CD14-positive monocyte (primary cell): ENCODE data around the gene ENTREP3. TPM values are rescaled to one million over a fixed set of nuclear protein-coding genes. Genes with fewer than 3 reads are reported as not detected.

Experiments used
- DNase-seq, 3 donors: peaks; one replicate each; pipeline ENCODE4 v3.0.0-alpha.2; 2011 to 2022
- H2AFZ ChIP-seq: 2 replicates; pipeline ENCODE4 v1.6.0; 2012; ENCODE audit warnings: mild to moderate bottlenecking, low read depth, low read length, inconsistent platforms; ENCODE audit not compliant: insufficient read depth, poor library complexity, severe bottlenecking
- H3K27ac ChIP-seq, 2 donors: 1 replicate in 1 of 2; 2 replicates in 1 of 2; pipeline ENCODE4 v1.5.1; 2012 to 2013; ENCODE audit warnings: low read length in 2 of 2, control low read depth in 1 of 2, inconsistent platforms in 1 of 2, low read depth in 1 of 2, mild to moderate bottlenecking in 1 of 2
- H3K27me3 ChIP-seq, 2 donors: one replicate each; pipeline versions ENCODE4 v1.6.0 to v1.6.1; 2011 to 2013; ENCODE audit warnings: low read length in 2 of 2; ENCODE audit not compliant: control insufficient read depth in 2 of 2, insufficient read depth in 2 of 2
- H3K36me3 ChIP-seq, 2 donors: replicated peaks in 1 of 2; 1 replicate in 1 of 2; 2 replicates in 1 of 2; pipeline versions ENCODE4 v1.5.1 to v1.6.1; 2012 to 2013; ENCODE audit warnings: low read length in 2 of 2, control low read depth in 1 of 2, inconsistent platforms in 1 of 2, mild to moderate bottlenecking in 1 of 2; ENCODE audit not compliant: insufficient read depth in 2 of 2, control insufficient read depth in 1 of 2
- H3K4me1 ChIP-seq, 2 donors: 1 replicate in 1 of 2; 2 replicates in 1 of 2; pipeline versions ENCODE4 v1.5.1 to v1.6.1; 2012 to 2013; ENCODE audit warnings: low read length in 2 of 2, control low read depth in 1 of 2, inconsistent platforms in 1 of 2, mild to moderate bottlenecking in 1 of 2, moderate library complexity in 1 of 2; ENCODE audit not compliant: insufficient read depth in 2 of 2, control insufficient read depth in 1 of 2
- H3K4me2 ChIP-seq: replicated peaks from 2 replicates; pipeline ENCODE3; 2012; ENCODE audit warnings: low read length, moderate library complexity, mild to moderate bottlenecking; ENCODE audit not compliant: poor library complexity, severe bottlenecking; ENCODE audit errors: extremely low read depth
- H3K4me3 ChIP-seq, 3 experiments: fragments of 200-600 bp in 1 of 3; sonication (generic) in 1 of 3; replicated peaks in 1 of 3; 1 replicate in 2 of 3; 2 replicates in 1 of 3; pipeline ENCODE4 v1.5.1; 2011 to 2013; ENCODE audit warnings: low read length in 3 of 3, mild to moderate bottlenecking in 3 of 3, control low read depth in 2 of 3, low read depth in 2 of 3, inconsistent platforms in 1 of 3, moderate library complexity in 1 of 3
- H3K79me2 ChIP-seq: 2 replicates; pipeline ENCODE4 v1.6.0; 2012; ENCODE audit warnings: mild to moderate bottlenecking, control low read depth, inconsistent platforms, low read length, moderate library complexity; ENCODE audit not compliant: insufficient read depth
- H3K9ac ChIP-seq: 2 replicates; pipeline ENCODE4 v1.6.0; 2017; ENCODE audit warnings: low read length, mild to moderate bottlenecking; ENCODE audit not compliant: insufficient read depth, poor library complexity, severe bottlenecking
- H3K9me3 ChIP-seq, 2 donors: replicated peaks in 1 of 2; 1 replicate in 1 of 2; 2 replicates in 1 of 2; pipeline versions ENCODE4 v1.5.1 to v1.6.1; 2012 to 2013; ENCODE audit warnings: low read length in 2 of 2, control low read depth in 1 of 2; ENCODE audit not compliant: control insufficient read depth in 1 of 2, insufficient read depth in 1 of 2
- H4K20me1 ChIP-seq: 2 replicates; pipeline ENCODE4 v1.6.0; 2012; ENCODE audit warnings: mild to moderate bottlenecking, low read length, control low read depth, moderate library complexity; ENCODE audit not compliant: insufficient read depth
- H3K27ac Mint-ChIP-seq, 7 donors: one replicate each; pipeline ENCODE4 v1.8.0; 2020; ENCODE audit warnings: mild to moderate bottlenecking in 7 of 7, mixed read lengths in 7 of 7, moderate library complexity in 6 of 7, inconsistent platforms in 2 of 7
- H3K27me3 Mint-ChIP-seq, 3 donors: one replicate each; pipeline ENCODE4 v1.8.0; 2021 to 2022; ENCODE audit warnings: low read depth in 3 of 3, mild to moderate bottlenecking in 3 of 3, mixed read lengths in 3 of 3, moderate library complexity in 3 of 3, inconsistent platforms in 1 of 3
- H3K36me3 Mint-ChIP-seq, 2 donors: one replicate each; pipeline ENCODE4 v1.8.0; 2020; ENCODE audit warnings: mixed read lengths in 2 of 2, inconsistent platforms in 1 of 2, mild to moderate bottlenecking in 1 of 2
- H3K4me1 Mint-ChIP-seq: one replicate; pipeline ENCODE4 v1.8.0; 2020; ENCODE audit warnings: mild to moderate bottlenecking, mixed read lengths
- H3K4me3 Mint-ChIP-seq, 2 donors: one replicate each; pipeline ENCODE4 v1.8.0; 2020; ENCODE audit warnings: mild to moderate bottlenecking in 2 of 2, mixed read lengths in 2 of 2, moderate library complexity in 1 of 2
- H3K9me3 Mint-ChIP-seq, 7 donors: one replicate each; pipeline ENCODE4 v1.8.0; 2020 to 2022; ENCODE audit warnings: mixed read lengths in 7 of 7, mild to moderate bottlenecking in 6 of 7, moderate library complexity in 6 of 7, inconsistent platforms in 2 of 7
- CTCF ChIP-seq: fragments of 200-600 bp; IDR thresholded peaks from one replicate; pipeline ENCODE4 v1.8.0; 2022; ENCODE audit warnings: antibody characterized with exemption, mild to moderate bottlenecking
- WGBS: methylation state at CpG from one replicate; pipeline ENCODE4 v1.1.5; 2013; ENCODE audit warnings: missing lambda C conversion rate; ENCODE audit not compliant: insufficient coverage; 5-methylcytosine and 5-hydroxymethylcytosine counted together
- intact Hi-C, 2 donors: fragments of 100-400 bp; cut with micrococcal nuclease; formaldehyde crosslinking; loops; one replicate each; pipeline versions ENCODE4 v1.15.0 to v1.15.1; 2023
- polyA plus RNA-seq, 3 donors: library from polyadenylated mRNA; depleted of rRNA in 1 of 3; unstranded in 2 of 3; stranded (reverse) in 1 of 3; fragments of 300-500 nt in 2 of 3; fragments of >200 nt in 1 of 3; fragmentation: Illumina TruSeq in 2 of 3; gene quantifications; 1 replicate in 2 of 3; 2 replicates in 1 of 3; pipeline ENCODE4 v1.2.3, GENCODE V29; 2012 to 2021

ENTREP3 gene
- polyA plus RNA-seq, 3 donors: 0.87 to 7.5 (median 1.9) TPM

DNA sequence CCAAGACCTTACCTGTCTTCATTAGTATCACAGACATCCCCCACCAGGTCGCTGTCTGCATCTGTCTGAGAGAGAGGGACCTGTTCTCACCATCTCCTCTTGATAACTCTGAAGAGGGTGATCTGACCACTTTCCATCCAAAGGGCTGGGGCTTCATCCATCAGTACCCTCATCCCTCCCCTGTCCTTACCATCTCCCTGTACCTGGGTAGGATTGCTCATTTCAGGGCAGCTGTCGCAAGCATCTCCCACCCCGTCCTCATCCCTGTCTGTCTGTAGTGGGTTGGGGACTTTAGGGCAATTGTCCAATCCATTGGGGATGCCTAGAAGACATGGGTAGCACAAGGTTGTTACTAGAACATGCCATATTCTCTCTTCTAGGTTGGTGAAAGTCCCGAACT is 55.5 kb downstream of the ENTREP3 start:
- Histone ChIP-seq H3K27ac (no peak overlapping the region), H3K4me3 (no peak overlapping the region), H4K20me1 (no peaks in the 10 kb centered on the region), H3K9ac (no peak overlapping the region), H2AFZ (no peak overlapping the region), H3K36me3 (no peaks in the 10 kb centered on the region), H3K4me1 (peaks cover 2 to 8% of the 10 kb centered on the region in 2 donors), H3K9me3 (no peaks in the 10 kb centered on the region), H3K27me3 (peaks cover 4 to 8% of the 10 kb centered on the region in 2 donors), H3K4me2 (no peak overlapping the region), H3K79me2 (no peaks in the 10 kb centered on the region)
- TF ChIP-seq CTCF: no peak
- Mint-ChIP-seq H3K9me3 (peaks cover 0 to 3% (median 0%) of the 10 kb centered on the region in 7 donors), H3K27me3 (peaks cover 9 to 15% (median 9%) of the 10 kb centered on the region in 3 donors), H3K36me3 (peaks cover 11 to 13% of the 10 kb centered on the region in 2 donors), H3K4me3 (no peak overlapping the region), H3K27ac (no peak overlapping the region), H3K4me1 (peaks cover 4% of the 10 kb centered on the region)
- intact Hi-C loops: no loop called here
- 100% methylated on average over 1 of the region's 4 CpGs for WGBS
- no peak for DNase-seq

GRCh38 chr1:155198547-155198906 is 56.8 kb downstream of the ENTREP3 start:
- Mint-ChIP-seq H3K4me3 (no peak overlapping the region), H3K36me3 (peaks cover 11 to 18% of the 10 kb centered on the region in 2 donors), H3K4me1 (peaks cover 14% of the 10 kb centered on the region), H3K27ac (no peak overlapping the region), H3K9me3 (peaks cover 0 to 7% (median 2%) of the 10 kb centered on the region in 7 donors), H3K27me3 (peaks cover 19 to 28% (median 20%) of the 10 kb centered on the region in 3 donors)
- Histone ChIP-seq H3K4me2 (no peak overlapping the region), H3K4me1 (peaks cover 15 to 21% of the 10 kb centered on the region in 2 donors), H3K4me3 (no peak overlapping the region), H3K27ac (no peak overlapping the region), H3K36me3 (no peaks in the 10 kb centered on the region), H3K9me3 (no peaks in the 10 kb centered on the region), H3K79me2 (no peaks in the 10 kb centered on the region), H3K9ac (no peak overlapping the region), H3K27me3 (peaks cover 4 to 18% of the 10 kb centered on the region in 2 donors), H4K20me1 (no peaks in the 10 kb centered on the region), H2AFZ (no peak overlapping the region)
- intact Hi-C loops: no loop called here
- DNase-seq: no peak
- TF ChIP-seq CTCF: no peak
- WGBS: 100% methylated on average over 1 of the region's 3 CpGs
